CD4-positive, alpha-beta T cell (primary cell): ENCODE data around the gene METTL15. TPM values are rescaled to one million over a fixed set of nuclear protein-coding genes. Genes with fewer than 3 reads are reported as not detected.

Source experiments
- ATAC-seq: fragments of 200-7000 bp; cut with Tn5 transposase; one replicate; pipeline ENCODE4 v1.10.0; 2022; ENCODE audit warnings: mild to moderate bottlenecking; ENCODE audit not compliant: poor library complexity
- CTCF ChIA-PET: fragments of 350-600 bp; sonication (Branson Sonifier 250); formaldehyde crosslinking; loops from one replicate; lab custom pipeline; 2021; ENCODE audit warnings: antibody characterized with exemption, inconsistent platforms; lab: Charles Lee
- POLR2A ChIA-PET: fragments of 350-600 bp; sonication (Branson Sonifier 250); formaldehyde crosslinking; loops from one replicate; lab custom pipeline; 2021; ENCODE audit warnings: antibody characterized with exemption, inconsistent platforms; lab: Charles Lee
- DNase-seq, 14 experiments: peaks; one replicate each; pipeline ENCODE4 v3.0.0-alpha.2; 2013 to 2020; ENCODE audit warnings: mixed read lengths in 2 of 14
- H3K27ac ChIP-seq, 2 donors: one replicate each; pipeline versions ENCODE4 v1.5.1 to v1.7.0; 2013; ENCODE audit warnings: low read length in 2 of 2, low read depth in 1 of 2, mild to moderate bottlenecking in 1 of 2
- H3K27me3 ChIP-seq, 2 experiments: 1 replicate in 1 of 2; 2 replicates in 1 of 2; pipeline versions ENCODE4 v1.6.1 to v1.7.0; 2013; ENCODE audit warnings: low read length in 2 of 2, control low read depth in 1 of 2, mild to moderate bottlenecking in 1 of 2, moderate library complexity in 1 of 2; ENCODE audit not compliant: insufficient read depth in 2 of 2, control insufficient read depth in 1 of 2
- H3K36me3 ChIP-seq: one replicate; pipeline ENCODE4 v1.6.1; 2013; ENCODE audit warnings: low read length, control low read depth; ENCODE audit not compliant: insufficient read depth
- H3K4me1 ChIP-seq: one replicate; pipeline ENCODE4 v1.6.1; 2013; ENCODE audit warnings: low read length, control low read depth; ENCODE audit not compliant: insufficient read depth
- H3K4me3 ChIP-seq: one replicate; pipeline ENCODE4 v1.5.1; 2013; ENCODE audit warnings: mild to moderate bottlenecking, low read length, moderate library complexity
- H3K9me3 ChIP-seq, 2 experiments: 1 replicate in 1 of 2; 2 replicates in 1 of 2; pipeline versions ENCODE4 v1.6.1 to v1.7.0; 2013; ENCODE audit warnings: low read length in 2 of 2, mild to moderate bottlenecking in 2 of 2, control low read depth in 1 of 2, moderate library complexity in 1 of 2; ENCODE audit not compliant: control insufficient read depth in 1 of 2, insufficient read depth in 1 of 2
- H3K27ac Mint-ChIP-seq: one replicate; pipeline ENCODE4 v1.8.0; 2020; ENCODE audit warnings: mixed read lengths
- H3K27me3 Mint-ChIP-seq: one replicate; pipeline ENCODE4 v1.8.0; 2021; ENCODE audit warnings: mixed read lengths
- H3K36me3 Mint-ChIP-seq: one replicate; pipeline ENCODE4 v1.8.0; 2021; ENCODE audit warnings: low read depth, mixed read lengths
- H3K4me1 Mint-ChIP-seq: one replicate; pipeline ENCODE4 v1.8.0; 2021; ENCODE audit warnings: low read depth, mixed read lengths
- H3K4me3 Mint-ChIP-seq: one replicate; pipeline ENCODE4 v1.8.0; 2020; ENCODE audit warnings: mild to moderate bottlenecking, mixed read lengths
- H3K9me3 Mint-ChIP-seq: one replicate; pipeline ENCODE4 v1.8.0; 2020; ENCODE audit warnings: mixed read lengths
- CTCF ChIP-seq: fragments of 200-600 bp; IDR thresholded peaks from one replicate; pipeline ENCODE4 v1.8.0; 2022; ENCODE audit warnings: antibody characterized with exemption, mild to moderate bottlenecking
- intact Hi-C, 2 experiments: fragments of 100-400 bp; cut with DNase I in 1 of 2; cut with micrococcal nuclease in 1 of 2; formaldehyde crosslinking; loops; one replicate each; pipeline versions ENCODE4 v1.15.1 to v1.9.0; 2023 to 2025; cut with DNase I, micrococcal nuclease
- total RNA-seq, 174 experiments: library from RNA in 2 of 174; stranded (reverse) in 2 of 174; gene quantifications; one replicate each; pipeline ENCODE4 v1.2.3 and lab custom pipeline; 2021 to 2026

METTL15 gene
- total RNA-seq, 2 experiments from 2014 or later: 3.5 to 4.4 TPM

DNA sequence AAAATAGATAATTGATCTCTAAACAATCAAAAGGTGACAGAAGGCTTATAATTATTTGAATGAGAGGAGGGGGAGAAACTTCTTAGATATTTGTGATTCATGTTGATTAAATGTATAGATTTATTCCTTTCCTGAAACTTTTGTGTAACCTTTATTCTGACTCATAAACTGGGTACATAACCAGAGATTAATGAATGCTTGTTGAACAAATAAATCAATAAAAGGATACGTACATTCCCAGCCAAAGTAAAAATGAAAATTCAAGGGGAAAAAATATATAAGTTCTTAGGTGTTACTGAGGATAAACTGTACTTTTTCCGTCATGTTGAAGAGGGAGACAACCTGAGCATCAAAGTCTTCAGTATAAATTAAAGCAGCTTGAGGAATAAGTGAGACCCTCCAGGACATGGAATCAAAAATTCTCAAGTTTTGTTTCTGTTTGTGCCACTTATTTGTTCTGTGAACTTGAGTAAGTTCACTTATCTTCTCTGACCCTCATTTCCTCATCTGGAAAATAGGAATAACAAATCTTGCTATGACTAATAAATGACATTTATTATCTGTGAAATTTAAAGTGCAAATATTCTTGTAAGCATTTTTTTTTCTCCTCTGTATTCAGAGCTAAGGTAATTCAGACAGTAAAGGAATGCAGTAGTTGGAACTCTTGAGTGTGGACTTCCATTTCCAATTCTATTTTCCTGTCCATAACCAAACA is 195.4 kb downstream of the METTL15 start:
- Histone ChIP-seq H3K4me1 (no peaks in the 10 kb centered on the region), H3K27me3 (no peaks in the 10 kb centered on the region), H3K36me3 (peaks cover 13% of the 10 kb centered on the region), H3K9me3 (no peaks in the 10 kb centered on the region), H3K27ac (no peak overlapping the region), H3K4me3 (no peak overlapping the region)
- ATAC-seq (no peak), DNase-seq (no peak)
- Mint-ChIP-seq H3K4me3 (no peak overlapping the region), H3K9me3 (no peaks in the 10 kb centered on the region), H3K27me3 (no peaks in the 10 kb centered on the region), H3K4me1 (no peaks in the 10 kb centered on the region), H3K27ac (no peak overlapping the region), H3K36me3 (peaks cover 60% of the 10 kb centered on the region)
- intact Hi-C loops: no loop called here
- ChIA-PET CTCF (no interaction called here), POLR2A (no interaction called here)
- no peak for TF ChIP-seq CTCF

DNA sequence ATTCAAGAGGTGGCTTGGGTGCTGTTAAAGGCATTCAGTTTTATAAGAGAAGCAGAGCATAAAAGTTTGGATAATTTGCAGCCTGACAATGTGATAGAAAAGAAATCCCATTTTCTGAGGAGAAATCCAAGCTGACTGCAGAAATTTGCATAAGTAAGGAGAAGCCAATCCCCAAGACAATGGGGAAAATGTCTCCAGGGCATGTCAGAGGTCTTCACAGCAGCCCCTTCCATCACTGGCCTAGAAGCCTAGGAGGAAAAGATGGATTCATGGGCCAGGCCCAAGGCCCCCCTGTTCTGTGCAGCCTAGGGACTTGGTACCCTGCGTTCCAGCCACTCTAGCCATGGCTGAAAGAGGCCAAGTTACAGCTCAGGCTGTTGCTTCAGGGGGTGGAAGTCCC is 207.3 kb downstream of the METTL15 start:
- Mint-ChIP-seq H3K27me3 (no peaks in the 10 kb centered on the region), H3K4me3 (no peak overlapping the region), H3K36me3 (peaks cover 61% of the 10 kb centered on the region), H3K4me1 (no peaks in the 10 kb centered on the region), H3K9me3 (peaks cover 3% of the 10 kb centered on the region), H3K27ac (no peak overlapping the region)
- H3K4me3 ChIP-seq: no peak overlapping the region
- ATAC-seq: no peak
- intact Hi-C loops: no loop called here
- no peaks in the 10 kb centered on the region for H3K9me3 ChIP-seq
- no peaks in the 10 kb centered on the region for H3K4me1 ChIP-seq
- DNase-seq: no peak
- H3K36me3 ChIP-seq: peaks cover 3% of the 10 kb centered on the region
- TF ChIP-seq CTCF: no peak
- CTCF ChIA-PET: no interaction called here
- H3K27me3 ChIP-seq: no peaks in the 10 kb centered on the region
- POLR2A ChIA-PET: no interaction called here
- H3K27ac ChIP-seq: no peak overlapping the region

DNA sequence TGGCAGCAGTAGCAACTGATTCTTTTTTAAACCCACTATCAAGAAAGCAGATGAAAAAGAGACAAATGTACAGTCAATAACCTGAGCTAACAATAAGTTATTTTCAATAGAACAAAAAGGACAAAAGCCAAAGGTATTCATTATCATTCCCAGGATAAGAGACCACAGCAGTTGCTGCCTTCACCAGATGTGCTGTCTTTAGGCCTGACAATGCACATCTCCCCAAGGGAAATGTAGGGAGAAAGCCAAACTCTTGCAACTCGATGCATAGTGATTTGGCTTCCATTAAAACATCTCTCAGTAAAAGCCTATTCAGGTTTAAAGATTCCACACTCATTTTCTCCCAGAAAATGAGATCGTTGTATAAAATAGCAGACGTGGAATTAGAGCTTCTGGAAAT is 210.7 kb downstream of the METTL15 start:
- intact Hi-C loops: no loop called here
- H3K36me3 ChIP-seq: peaks cover 3% of the 10 kb centered on the region
- no peak overlapping the region for H3K4me3 ChIP-seq
- Mint-ChIP-seq H3K9me3 (no peaks in the 10 kb centered on the region), H3K36me3 (peaks cover 47% of the 10 kb centered on the region), H3K27me3 (no peaks in the 10 kb centered on the region), H3K27ac (no peak overlapping the region), H3K4me1 (no peaks in the 10 kb centered on the region), H3K4me3 (no peak overlapping the region)
- H3K4me1 ChIP-seq: no peaks in the 10 kb centered on the region
- no peaks in the 10 kb centered on the region for H3K9me3 ChIP-seq
- POLR2A ChIA-PET: no interaction called here
- CTCF ChIA-PET: interaction anchor here (1.0 to 1.4 kb wide), 2 partner anchors 10 to 11 kb away, joined by 3 read pairs; no protein-coding TSS in a partner anchor
- no peak for DNase-seq
- no peak for ATAC-seq
- no peaks in the 10 kb centered on the region for H3K27me3 ChIP-seq
- no peak for TF ChIP-seq CTCF
- H3K27ac ChIP-seq: no peak overlapping the region
